IgD-negative memory B cell (primary cell): ENCODE measurements around the gene TMEM131. TPM values are rescaled to one million over a fixed set of nuclear protein-coding genes. Genes with fewer than 3 reads are reported as not detected.

Experiments used
- H3K27ac Mint-ChIP-seq, 3 donors: one replicate each; pipeline ENCODE4 v1.8.0; 2020 to 2022; ENCODE audit warnings: mild to moderate bottlenecking in 3 of 3, mixed read lengths in 3 of 3, moderate library complexity in 1 of 3
- H3K27me3 Mint-ChIP-seq: one replicate; pipeline ENCODE4 v1.8.0; 2021; ENCODE audit warnings: mixed read lengths
- H3K36me3 Mint-ChIP-seq: one replicate; pipeline ENCODE4 v1.8.0; 2020; ENCODE audit warnings: mild to moderate bottlenecking, mixed read lengths
- H3K4me1 Mint-ChIP-seq, 3 donors: one replicate each; pipeline ENCODE4 v1.8.0; 2020 to 2022; ENCODE audit warnings: mixed read lengths in 3 of 3, mild to moderate bottlenecking in 1 of 3
- H3K4me3 Mint-ChIP-seq, 4 donors: one replicate each; pipeline ENCODE4 v1.8.0; 2020 to 2022; ENCODE audit warnings: mild to moderate bottlenecking in 4 of 4, mixed read lengths in 4 of 4, moderate library complexity in 3 of 4
- H3K9me3 Mint-ChIP-seq, 3 donors: one replicate each; pipeline ENCODE4 v1.8.0; 2020 to 2021; ENCODE audit warnings: mixed read lengths in 3 of 3, mild to moderate bottlenecking in 1 of 3
- polyA plus RNA-seq: library from polyadenylated mRNA; unstranded; fragments of 300-500 nt; fragmentation: Illumina TruSeq; gene quantifications from one replicate; pipeline ENCODE4 v1.2.3, GENCODE V29; 2021

The TMEM131 gene
- polyA plus RNA-seq, 1 donor from 2014 or later: 24.9 TPM

GRCh38 chr2:97816411-97816810, 179.3 kb downstream of the TMEM131 start:
- no peaks in the 10 kb centered on the region for H3K4me1 Mint-ChIP-seq
- H3K36me3 Mint-ChIP-seq: no peaks in the 10 kb centered on the region
- H3K4me3 Mint-ChIP-seq: no peak overlapping the region
- H3K27ac Mint-ChIP-seq: peak overlapping the region in 1 of 3 donors; percentile 26
- no peaks in the 10 kb centered on the region for H3K9me3 Mint-ChIP-seq
- H3K27me3 Mint-ChIP-seq: no peaks in the 10 kb centered on the region

- peak overlapping the region in 1 of 3 donors; percentile 7 for H3K27ac Mint-ChIP-seq
- H3K9me3 Mint-ChIP-seq: no peaks in the 10 kb centered on the region
- H3K36me3 Mint-ChIP-seq: peaks cover 2% of the 10 kb centered on the region
Measured at GRCh38 chr2:97812931-97813330, 182.8 kb downstream of the TMEM131 start.

DNA sequence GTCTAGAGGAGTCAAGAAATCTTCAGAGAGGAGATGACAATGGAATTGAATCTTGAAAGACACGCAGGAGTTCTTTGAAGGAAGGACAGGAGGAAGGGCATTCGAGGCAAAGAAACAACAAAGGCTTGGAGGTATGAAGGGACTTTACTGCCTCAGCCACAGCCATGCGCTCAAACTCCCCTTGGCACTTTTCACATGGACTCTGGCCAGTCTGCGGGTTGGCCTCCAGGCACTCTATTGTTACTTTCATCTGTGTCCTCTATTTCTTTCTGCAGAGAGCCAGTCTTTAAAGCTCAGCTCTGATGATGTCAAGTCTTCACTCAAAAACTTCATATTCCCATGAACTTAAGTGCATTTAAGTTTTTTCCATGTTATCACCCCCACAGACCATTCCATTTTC, 186.9 kb downstream of the TMEM131 start:
- Mint-ChIP-seq H3K27me3 (no peaks in the 10 kb centered on the region), H3K4me3 (no peak overlapping the region), H3K4me1 (peaks cover 0 to 3% (median 2%) of the 10 kb centered on the region in 3 donors), H3K36me3 (peaks cover 5% of the 10 kb centered on the region), H3K9me3 (no peaks in the 10 kb centered on the region), H3K27ac (no peak overlapping the region)

More at GRCh38 chr2:97812931-97813330, 182.8 kb downstream of the TMEM131 start:
- no peak overlapping the region for H3K4me3 Mint-ChIP-seq
- H3K27me3 Mint-ChIP-seq: no peaks in the 10 kb centered on the region
- H3K4me1 Mint-ChIP-seq: no peaks in the 10 kb centered on the region

DNA sequence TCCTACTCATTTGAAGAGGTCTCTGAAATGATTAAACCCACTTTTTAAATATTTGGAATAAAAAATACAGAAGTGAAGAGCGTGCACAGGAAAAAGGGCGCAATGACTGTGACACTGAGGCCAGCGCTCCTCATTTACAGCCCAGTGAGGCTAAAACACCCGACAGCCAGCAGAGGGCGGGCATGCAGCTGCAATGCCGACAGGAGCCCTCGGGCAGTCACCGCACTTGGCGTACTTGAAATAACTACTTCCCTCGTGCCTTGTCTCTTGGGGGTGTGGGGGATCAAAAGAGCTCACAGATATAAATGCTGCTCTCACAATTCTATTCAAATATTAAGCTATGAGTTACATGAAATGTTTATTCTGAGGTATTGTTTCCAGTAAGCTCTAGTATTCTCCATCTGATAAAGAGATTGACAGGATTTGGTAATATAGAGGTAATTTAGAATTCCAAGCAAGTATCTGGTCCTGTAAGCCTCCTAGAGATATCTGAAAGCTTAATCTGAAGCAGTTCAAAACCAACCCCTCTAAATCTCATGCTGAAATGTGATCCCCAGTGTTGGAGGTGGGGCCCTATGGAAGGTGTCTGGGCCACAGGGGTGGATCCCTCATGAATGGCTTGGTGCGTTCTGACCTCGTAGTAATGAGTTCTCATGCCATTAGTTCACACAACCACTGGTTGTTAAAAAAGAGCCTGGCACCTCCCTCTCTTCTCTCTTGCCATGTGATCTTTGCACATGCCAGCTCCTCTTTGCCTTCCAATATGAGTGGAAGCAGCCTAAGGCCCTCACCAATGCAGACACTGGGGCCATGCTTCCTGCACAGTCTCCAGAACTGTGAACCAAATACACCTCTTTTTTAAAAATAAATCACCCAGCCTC, 188.8 kb downstream of the TMEM131 start:
- no peaks in the 10 kb centered on the region for H3K27me3 Mint-ChIP-seq
- H3K27ac Mint-ChIP-seq: no peak overlapping the region
- H3K4me1 Mint-ChIP-seq: peaks cover 0 to 4% (median 3%) of the 10 kb centered on the region in 3 donors
- no peak overlapping the region for H3K4me3 Mint-ChIP-seq
- no peaks in the 10 kb centered on the region for H3K9me3 Mint-ChIP-seq
- H3K36me3 Mint-ChIP-seq: peaks cover 7% of the 10 kb centered on the region

DNA sequence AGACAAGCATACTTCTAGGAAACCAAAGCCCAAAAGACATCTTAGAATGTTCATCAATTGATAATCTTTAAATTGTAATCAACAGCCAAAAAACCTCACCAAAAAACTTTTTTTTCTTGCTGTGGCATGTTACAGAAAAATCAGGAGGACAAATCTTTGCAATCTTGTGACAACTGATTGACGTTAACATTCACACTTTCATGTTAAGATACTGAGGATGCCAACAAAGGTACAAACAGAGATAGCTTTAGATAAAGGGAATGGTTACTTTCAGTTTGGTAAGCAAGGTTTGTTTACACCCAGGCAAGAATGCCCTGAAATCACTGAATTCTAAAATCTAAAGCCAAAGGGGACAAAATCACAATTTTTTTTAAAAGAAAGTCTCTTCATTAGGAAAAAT, 190.0 kb downstream of the TMEM131 start:
- Mint-ChIP-seq H3K4me3 (no peak overlapping the region), H3K27me3 (no peaks in the 10 kb centered on the region), H3K27ac (no peak overlapping the region), H3K36me3 (peaks cover 6% of the 10 kb centered on the region), H3K9me3 (no peaks in the 10 kb centered on the region), H3K4me1 (peaks cover 0 to 4% (median 3%) of the 10 kb centered on the region in 3 donors)

- H3K9me3 Mint-ChIP-seq: no peaks in the 10 kb centered on the region
- no peak overlapping the region for H3K27ac Mint-ChIP-seq
- no peaks in the 10 kb centered on the region for H3K27me3 Mint-ChIP-seq
- H3K4me3 Mint-ChIP-seq: no peak overlapping the region
- peaks cover 0 to 2% (median 0%) of the 10 kb centered on the region in 3 donors for H3K4me1 Mint-ChIP-seq
- H3K36me3 Mint-ChIP-seq: peaks cover 6% of the 10 kb centered on the region
Measured at GRCh38 chr2:97801028-97801427, 194.7 kb downstream of the TMEM131 start.

GRCh38 chr2:97798416-97798815, 197.3 kb downstream of the TMEM131 start:
- Mint-ChIP-seq H3K9me3 (no peaks in the 10 kb centered on the region), H3K4me1 (peaks cover 0 to under 1% (median 0%) of the 10 kb centered on the region in 3 donors), H3K36me3 (peaks cover 3% of the 10 kb centered on the region), H3K27me3 (no peaks in the 10 kb centered on the region), H3K27ac (no peak overlapping the region), H3K4me3 (no peak overlapping the region)

DNA sequence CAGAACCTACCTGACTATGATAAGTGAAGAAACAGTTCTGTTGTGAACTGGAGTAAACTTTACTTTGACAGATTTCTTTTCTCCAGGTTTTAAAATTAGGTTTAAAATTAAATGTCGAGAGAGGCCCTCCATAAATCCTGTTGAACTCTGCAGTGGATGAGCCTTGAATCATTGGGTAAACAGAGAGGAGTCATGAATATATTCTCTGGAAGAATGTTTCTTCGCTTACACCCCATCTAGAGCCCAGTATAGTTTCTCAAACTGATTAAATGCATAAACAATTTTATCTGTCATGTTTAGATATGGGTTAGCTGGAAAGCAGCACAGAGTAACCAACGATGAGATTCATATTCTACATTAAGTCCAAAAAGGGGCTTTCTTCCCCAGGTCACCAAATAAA, 198.4 kb downstream of the TMEM131 start:
- H3K36me3 Mint-ChIP-seq: peaks cover 3% of the 10 kb centered on the region
- no peaks in the 10 kb centered on the region for H3K9me3 Mint-ChIP-seq
- H3K4me1 Mint-ChIP-seq: no peaks in the 10 kb centered on the region
- H3K27me3 Mint-ChIP-seq: no peaks in the 10 kb centered on the region
- no peak overlapping the region for H3K4me3 Mint-ChIP-seq
- H3K27ac Mint-ChIP-seq: no peak overlapping the region

GRCh38 chr2:97796465-97797126, 199.2 kb downstream of the TMEM131 start:
- Mint-ChIP-seq H3K9me3 (no peaks in the 10 kb centered on the region), H3K27me3 (no peaks in the 10 kb centered on the region), H3K27ac (no peak overlapping the region), H3K4me3 (no peak overlapping the region), H3K36me3 (peaks cover 8% of the 10 kb centered on the region), H3K4me1 (no peaks in the 10 kb centered on the region)

DNA sequence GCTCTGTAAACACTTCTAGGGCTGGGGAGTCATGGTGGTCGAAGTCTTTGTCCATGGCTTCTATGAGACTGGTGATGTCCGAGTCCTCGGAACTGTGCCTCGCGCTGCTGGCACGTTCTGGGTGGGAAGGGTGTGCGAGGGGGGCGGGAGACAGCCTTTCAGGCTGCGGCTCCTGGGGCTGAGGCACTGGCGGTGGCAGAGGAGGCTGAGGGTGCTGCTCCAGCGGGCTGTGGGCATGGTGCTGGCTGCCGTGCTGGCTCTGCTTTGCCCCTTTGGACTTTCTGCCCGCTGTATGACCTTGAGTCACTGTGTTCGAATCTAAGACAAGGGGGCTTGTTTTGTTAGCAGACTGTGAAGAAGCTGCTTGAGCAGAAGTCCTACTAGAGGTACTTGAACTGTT, 203.3 kb downstream of the TMEM131 start:
- peak overlapping the region in 1 of 3 donors; percentile 16 for H3K27ac Mint-ChIP-seq

GRCh38 chr2:97788986-97789644, 206.6 kb downstream of the TMEM131 start:
- Mint-ChIP-seq H3K9me3 (no peaks in the 10 kb centered on the region), H3K27me3 (no peaks in the 10 kb centered on the region), H3K4me3 (no peak overlapping the region), H3K27ac (no peak overlapping the region), H3K4me1 (peaks cover 0 to 9% (median 7%) of the 10 kb centered on the region in 3 donors), H3K36me3 (peaks cover 10% of the 10 kb centered on the region)

More for the DNA sequence above, 203.3 kb downstream of the TMEM131 start:
- no peaks in the 10 kb centered on the region for H3K9me3 Mint-ChIP-seq
- no peaks in the 10 kb centered on the region for H3K27me3 Mint-ChIP-seq
- H3K4me1 Mint-ChIP-seq: peaks cover 0 to 7% (median 2%) of the 10 kb centered on the region in 3 donors
- H3K36me3 Mint-ChIP-seq: peaks cover 11% of the 10 kb centered on the region
- no peak overlapping the region for H3K4me3 Mint-ChIP-seq

DNA sequence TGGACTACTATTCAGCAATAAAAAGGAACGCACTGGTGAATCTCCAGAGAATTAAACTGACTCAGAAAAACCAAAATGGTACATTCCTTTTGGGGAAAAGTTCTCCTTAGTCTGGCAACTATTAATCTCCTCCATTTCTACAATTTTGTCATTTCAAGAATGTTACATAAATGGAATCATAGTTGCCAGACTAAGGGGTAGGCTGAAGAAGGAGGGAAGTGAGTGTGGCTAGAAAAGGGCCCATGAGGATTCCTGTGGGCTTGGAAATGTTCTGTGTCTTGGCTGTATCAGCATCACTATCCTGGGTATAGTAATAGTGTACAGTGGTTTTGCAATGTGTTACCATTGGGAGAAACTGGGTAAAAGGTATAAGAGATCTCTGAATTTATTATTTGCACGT, 209.9 kb downstream of the TMEM131 start:
- Mint-ChIP-seq H3K27me3 (no peaks in the 10 kb centered on the region), H3K36me3 (peaks cover 5% of the 10 kb centered on the region), H3K9me3 (no peaks in the 10 kb centered on the region), H3K4me3 (no peak overlapping the region), H3K27ac (no peak overlapping the region), H3K4me1 (peaks cover 0 to 13% (median 9%) of the 10 kb centered on the region in 3 donors)

DNA sequence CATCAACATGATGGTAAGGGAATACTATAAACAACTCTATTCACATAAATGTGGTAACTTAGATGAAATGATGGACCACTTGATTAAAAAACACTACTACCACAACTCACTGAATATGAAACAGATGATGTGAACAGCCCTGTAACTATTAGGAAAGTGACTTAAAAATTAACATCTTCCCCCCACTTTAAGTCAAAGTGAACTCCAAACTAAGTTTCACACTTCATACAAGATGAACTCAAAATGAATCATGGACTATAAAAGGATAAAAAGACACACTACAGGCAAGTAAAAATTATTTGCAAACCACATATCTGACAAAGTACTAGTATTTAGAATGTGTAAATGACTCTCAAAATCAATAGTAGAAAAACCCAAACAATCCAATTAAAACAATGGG, 210.8 kb downstream of the TMEM131 start:
- peaks cover 5% of the 10 kb centered on the region for H3K36me3 Mint-ChIP-seq
- no peaks in the 10 kb centered on the region for H3K27me3 Mint-ChIP-seq
- H3K4me3 Mint-ChIP-seq: no peak overlapping the region
- peaks cover 0 to 13% (median 9%) of the 10 kb centered on the region in 3 donors for H3K4me1 Mint-ChIP-seq
- no peak overlapping the region for H3K27ac Mint-ChIP-seq
- no peaks in the 10 kb centered on the region for H3K9me3 Mint-ChIP-seq

DNA sequence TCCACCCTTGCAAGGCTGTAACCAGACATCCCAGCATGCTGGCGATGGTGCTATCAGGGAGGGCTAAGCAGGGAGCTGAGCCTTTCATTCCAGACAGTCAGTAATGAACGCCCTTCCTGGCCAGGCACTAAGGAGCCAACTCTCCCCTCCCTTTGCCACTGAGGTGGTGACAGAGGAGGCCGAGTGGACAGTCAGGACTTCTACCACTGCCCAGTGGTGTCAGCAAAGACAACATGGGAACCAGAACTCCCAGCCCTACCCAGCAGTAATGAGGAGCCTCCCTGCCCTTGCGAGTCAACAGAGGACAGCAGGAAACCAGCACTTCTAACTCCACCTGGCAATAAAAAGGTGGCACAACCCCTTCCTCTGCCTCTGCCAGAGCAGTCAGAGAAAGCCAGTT, 213.8 kb downstream of the TMEM131 start:
- Mint-ChIP-seq H3K27ac (no peak overlapping the region), H3K27me3 (no peaks in the 10 kb centered on the region), H3K4me1 (peaks cover 0 to 10% (median 6%) of the 10 kb centered on the region in 3 donors), H3K9me3 (no peaks in the 10 kb centered on the region), H3K36me3 (peaks cover 6% of the 10 kb centered on the region), H3K4me3 (no peak overlapping the region)

- Mint-ChIP-seq H3K9me3 (no peaks in the 10 kb centered on the region), H3K27me3 (no peaks in the 10 kb centered on the region), H3K36me3 (peaks cover 4% of the 10 kb centered on the region), H3K4me1 (peaks cover 0 to 6% (median 3%) of the 10 kb centered on the region in 3 donors), H3K27ac (peak overlapping the region in 1 of 3 donors; percentile 22), H3K4me3 (no peak overlapping the region)
Measured at GRCh38 chr2:97779141-97779540, 216.6 kb downstream of the TMEM131 start.
